Stimulated activated CD8-positive, alpha-beta memory T cell treated with anti-CD3 and anti-CD28 coated beads, Interleukin-7, amount 100 ng/mL, for 48 hours (primary cell): ENCODE results near the gene CYFIP2.
"Not testable (repeated sequence)": the region's sequence is repeated elsewhere in the genome, so short reads cannot be mapped to it uniquely, and the experiment has no call there.

ENCODE experiments used
- DNase-seq, 2 donors: peaks; one replicate each; pipeline ENCODE4 v3.0.0-alpha.2; 2020; ENCODE audit warnings: low read depth in 1 of 2; ENCODE audit errors: extremely low read depth in 1 of 2

Gene CYFIP2

GRCh38 chr5:157384971-157385709 is 119.2 kb downstream of the CYFIP2 start:
- DNase-seq: no peak

- DNase-seq: no peak
Measured at GRCh38 chr5:157387041-157387563, 121.2 kb downstream of the CYFIP2 start.

GRCh38 chr5:157387683-157388093 is 121.8 kb downstream of the CYFIP2 start:
- no peak for DNase-seq

- DNase-seq: no peak
Measured at GRCh38 chr5:157388111-157388710, 122.3 kb downstream of the CYFIP2 start.

- no peak for DNase-seq
Measured at GRCh38 chr5:157389103-157389502, 123.2 kb downstream of the CYFIP2 start.

- DNase-seq: no peak
Measured at GRCh38 chr5:157390133-157390532, 124.2 kb downstream of the CYFIP2 start.

GRCh38 chr5:157390551-157391297 is 124.8 kb downstream of the CYFIP2 start:
- DNase-seq: peak; percentile 68 to 87

- DNase-seq: no peak
Measured at GRCh38 chr5:157398305-157398704, 132.4 kb downstream of the CYFIP2 start.

- no peak for DNase-seq
Measured at GRCh38 chr5:157400741-157401495, 135.0 kb downstream of the CYFIP2 start.

GRCh38 chr5:157415838-157416237 is 149.9 kb downstream of the CYFIP2 start:
- no peak for DNase-seq

- not testable (repeated sequence) for DNase-seq
Measured at GRCh38 chr5:157419521-157419920, 153.6 kb downstream of the CYFIP2 start.

GRCh38 chr5:157429920-157430319 is 164.0 kb downstream of the CYFIP2 start:
- DNase-seq: not testable (repeated sequence)

- peak in 1 of 2 donors; percentile 6 for DNase-seq
Measured at GRCh38 chr5:157431544-157432200, 165.7 kb downstream of the CYFIP2 start.

GRCh38 chr5:157434096-157434495 is 168.2 kb downstream of the CYFIP2 start:
- DNase-seq: no peak

GRCh38 chr5:157443041-157443549 is 177.2 kb downstream of the CYFIP2 start:
- DNase-seq: no peak

- no peak for DNase-seq
Measured at GRCh38 chr5:157444224-157444623, 178.3 kb downstream of the CYFIP2 start.
